ENCODE data around the gene HDGFL2. TPM values are rescaled to one million over a fixed set of nuclear protein-coding genes. Genes with fewer than 3 reads are reported as not detected.

The HDGFL2 gene
- total and polyA plus RNA-seq, 2 donors: 26.2 to 36.9 TPM

- H3K4me3 ChIP-seq (ENCODE audit: low read length in 2 of 2): no peak overlapping the region
- no peak for DNase-seq (ENCODE audit: low read depth in 6 of 9, low spot score in 9 of 9)
- no peaks in the 10 kb centered on the region for H3K9me3 ChIP-seq (ENCODE audit: control insufficient read depth in 2 of 2, insufficient read depth in 1 of 2, low read length in 1 of 2)
- peak overlapping the region in 1 of 2 donors; percentile 0 for H3K27ac ChIP-seq (ENCODE audit: low read depth in 1 of 2, low read length in 1 of 2)
- 93% methylated on average over 24 of the region's 24 CpGs for WGBS
- H3K4me1 ChIP-seq (ENCODE audit: control insufficient read depth in 2 of 2, insufficient read depth in 2 of 2, low read length in 2 of 2): no peaks in the 10 kb centered on the region
- peaks cover 85 to 93% of the 10 kb centered on the region in 2 donors for H3K36me3 ChIP-seq (ENCODE audit: control insufficient read depth in 2 of 2, insufficient read depth in 2 of 2, low read length in 1 of 2)
- no peaks in the 10 kb centered on the region for H3K27me3 ChIP-seq (ENCODE audit: control insufficient read depth in 2 of 2, insufficient read depth in 1 of 2, low read length in 1 of 2)
These were observed 23.0 kb upstream of the HDGFL2 start for GRCh38 chr19:4449022-4449638.

- H3K36me3 ChIP-seq (ENCODE audit: control insufficient read depth in 2 of 2, insufficient read depth in 2 of 2, low read length in 1 of 2): peaks cover 81 to 93% of the 10 kb centered on the region in 2 donors
- H3K27ac ChIP-seq (ENCODE audit: low read depth in 1 of 2, low read length in 1 of 2): no peak overlapping the region
- DNase-seq (ENCODE audit: low read depth in 6 of 9, low spot score in 9 of 9): no peak
- H3K4me3 ChIP-seq (ENCODE audit: low read length in 2 of 2): no peak overlapping the region
- no peaks in the 10 kb centered on the region for H3K27me3 ChIP-seq (ENCODE audit: control insufficient read depth in 2 of 2, insufficient read depth in 1 of 2, low read length in 1 of 2)
- H3K9me3 ChIP-seq (ENCODE audit: control insufficient read depth in 2 of 2, insufficient read depth in 1 of 2, low read length in 1 of 2): no peaks in the 10 kb centered on the region
- no peaks in the 10 kb centered on the region for H3K4me1 ChIP-seq (ENCODE audit: control insufficient read depth in 2 of 2, insufficient read depth in 2 of 2, low read length in 2 of 2)
- WGBS: 97% methylated on average over 9 of the region's 9 CpGs
These were observed 22.5 kb upstream of the HDGFL2 start for GRCh38 chr19:4449639-4450028.

GRCh38 chr19:4452230-4452990, 19.7 kb upstream of the HDGFL2 start:
- 97% methylated on average over 24 of the region's 24 CpGs for WGBS

GRCh38 chr19:4453232-4454179, 18.6 kb upstream of the HDGFL2 start:
- Histone ChIP-seq H3K36me3 (ENCODE audit: control insufficient read depth in 2 of 2, insufficient read depth in 2 of 2, low read length in 1 of 2) (peaks cover 42 to 57% of the 10 kb centered on the region in 2 donors), H3K27me3 (ENCODE audit: control insufficient read depth in 2 of 2, insufficient read depth in 1 of 2, low read length in 1 of 2) (no peaks in the 10 kb centered on the region), H3K27ac (ENCODE audit: low read depth in 1 of 2, low read length in 1 of 2) (no peak overlapping the region), H3K4me1 (ENCODE audit: control insufficient read depth in 2 of 2, insufficient read depth in 2 of 2, low read length in 2 of 2) (peaks cover 13 to 23% of the 10 kb centered on the region in 2 donors), H3K9me3 (ENCODE audit: control insufficient read depth in 2 of 2, insufficient read depth in 1 of 2, low read length in 1 of 2) (no peaks in the 10 kb centered on the region), H3K4me3 (ENCODE audit: low read length in 2 of 2) (no peak overlapping the region)
- DNase-seq (ENCODE audit: low read depth in 6 of 9, low spot score in 9 of 9): no peak
- 95% methylated on average over 34 of the region's 34 CpGs for WGBS

More at GRCh38 chr19:4452230-4452990, 19.7 kb upstream of the HDGFL2 start:
- Histone ChIP-seq H3K4me3 (ENCODE audit: low read length in 2 of 2) (no peak overlapping the region), H3K9me3 (ENCODE audit: control insufficient read depth in 2 of 2, insufficient read depth in 1 of 2, low read length in 1 of 2) (no peaks in the 10 kb centered on the region), H3K4me1 (ENCODE audit: control insufficient read depth in 2 of 2, insufficient read depth in 2 of 2, low read length in 2 of 2) (peaks cover 9 to 18% of the 10 kb centered on the region in 2 donors), H3K27ac (ENCODE audit: low read depth in 1 of 2, low read length in 1 of 2) (no peak overlapping the region), H3K27me3 (ENCODE audit: control insufficient read depth in 2 of 2, insufficient read depth in 1 of 2, low read length in 1 of 2) (no peaks in the 10 kb centered on the region), H3K36me3 (ENCODE audit: control insufficient read depth in 2 of 2, insufficient read depth in 2 of 2, low read length in 1 of 2) (peaks cover 53 to 68% of the 10 kb centered on the region in 2 donors)
- DNase-seq (ENCODE audit: low read depth in 6 of 9, low spot score in 9 of 9): no peak

DNA sequence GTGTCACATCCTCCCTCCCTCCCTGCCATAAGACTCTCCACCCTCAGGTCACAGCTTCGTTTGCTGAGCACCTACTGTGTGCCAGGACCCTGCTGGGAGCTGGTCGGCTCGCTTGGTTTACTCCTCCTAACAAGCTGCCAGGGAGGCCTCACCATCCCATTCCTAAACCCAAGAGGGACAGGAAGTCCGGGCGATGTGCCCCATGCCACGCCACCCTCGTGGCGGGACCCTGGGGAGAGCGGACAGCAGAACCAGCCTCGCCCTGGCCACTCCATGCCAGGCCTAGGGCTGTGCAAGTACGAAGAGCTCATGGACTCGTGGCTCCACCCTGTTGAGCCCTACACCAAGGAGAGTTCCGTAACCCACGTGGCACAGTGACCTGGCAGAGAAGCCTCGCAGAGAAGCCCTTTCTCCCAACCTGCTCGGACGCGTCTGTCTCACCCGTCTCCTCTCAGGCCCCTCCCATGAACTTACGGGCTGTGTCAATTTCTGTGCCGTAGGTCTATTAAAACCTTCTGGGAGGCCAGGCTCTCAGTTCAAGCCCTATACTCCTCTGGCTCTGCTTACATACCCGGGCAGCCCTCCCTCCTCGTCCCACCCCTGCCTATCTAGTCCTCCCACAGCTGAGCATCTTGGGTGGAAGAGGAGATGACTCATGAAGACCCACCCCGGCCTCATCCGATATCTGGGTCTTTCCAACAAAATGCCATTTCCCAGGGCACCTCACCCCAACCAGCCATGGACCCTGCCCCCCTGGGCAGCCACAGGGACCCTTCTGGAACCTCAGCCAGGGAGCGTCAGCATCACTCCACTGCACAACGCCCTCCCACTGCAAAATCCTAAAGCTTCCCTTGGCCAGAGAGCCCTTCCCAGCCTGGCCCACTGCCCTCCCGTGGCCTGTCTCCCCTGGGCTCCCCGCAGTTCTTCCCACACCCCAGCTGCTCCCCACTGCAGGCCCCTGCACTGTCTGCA, 17.1 kb upstream of the HDGFL2 start:
- no peaks in the 10 kb centered on the region for H3K27me3 ChIP-seq (ENCODE audit: control insufficient read depth in 2 of 2, insufficient read depth in 1 of 2, low read length in 1 of 2)
- peak overlapping the region; percentile 32 to 46 for H3K27ac ChIP-seq (ENCODE audit: low read depth in 1 of 2, low read length in 1 of 2)
- H3K36me3 ChIP-seq (ENCODE audit: control insufficient read depth in 2 of 2, insufficient read depth in 2 of 2, low read length in 1 of 2): peaks cover 30 to 45% of the 10 kb centered on the region in 2 donors
- H3K4me1 ChIP-seq (ENCODE audit: control insufficient read depth in 2 of 2, insufficient read depth in 2 of 2, low read length in 2 of 2): peaks cover 13 to 23% of the 10 kb centered on the region in 2 donors
- no peaks in the 10 kb centered on the region for H3K9me3 ChIP-seq (ENCODE audit: control insufficient read depth in 2 of 2, insufficient read depth in 1 of 2, low read length in 1 of 2)
- WGBS: 94% methylated on average over 29 of the region's 29 CpGs
- no peak overlapping the region for H3K4me3 ChIP-seq (ENCODE audit: low read length in 2 of 2)
- no peak for DNase-seq (ENCODE audit: low read depth in 6 of 9, low spot score in 9 of 9)

DNA sequence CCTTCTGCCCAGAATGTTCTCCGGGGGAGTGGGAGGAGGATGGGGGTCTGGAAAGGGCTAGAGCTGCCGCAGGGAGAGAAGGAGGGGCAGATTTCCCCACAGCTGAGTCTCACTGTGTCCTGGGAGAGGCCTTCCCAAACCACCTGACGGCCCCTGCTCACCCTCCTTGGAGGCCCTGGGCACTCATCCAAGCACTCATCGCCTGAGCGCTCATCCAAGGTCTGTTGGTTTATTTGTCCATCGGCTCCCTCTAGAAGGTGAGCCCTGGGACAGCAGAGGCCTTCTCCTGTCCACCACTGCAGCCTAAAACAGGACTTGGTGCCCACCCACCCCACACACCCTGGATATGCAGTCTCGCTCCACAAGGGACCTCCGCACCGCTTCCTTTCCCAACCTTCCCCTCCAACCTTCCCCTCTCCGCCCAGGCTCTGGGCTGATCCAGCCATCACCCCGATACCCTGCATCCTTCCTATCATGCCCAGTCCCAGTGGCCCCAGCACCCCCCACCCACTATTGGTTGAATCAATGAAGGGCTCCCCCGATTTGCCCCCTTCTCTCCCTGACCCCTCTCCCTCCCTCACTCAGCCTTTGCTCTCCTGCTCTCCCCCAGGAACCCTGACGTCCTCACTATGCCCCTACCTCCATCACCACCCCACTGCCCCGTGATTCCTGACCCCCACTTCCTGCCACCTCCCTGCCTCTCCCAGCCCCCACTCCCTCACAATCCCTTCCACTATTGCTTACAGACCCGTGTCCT, 16.2 kb upstream of the HDGFL2 start:
- Histone ChIP-seq H3K27me3 (ENCODE audit: control insufficient read depth in 2 of 2, insufficient read depth in 1 of 2, low read length in 1 of 2) (no peaks in the 10 kb centered on the region), H3K27ac (ENCODE audit: low read depth in 1 of 2, low read length in 1 of 2) (peak overlapping the region in 1 of 2 donors; percentile 74), H3K9me3 (ENCODE audit: control insufficient read depth in 2 of 2, insufficient read depth in 1 of 2, low read length in 1 of 2) (no peaks in the 10 kb centered on the region), H3K4me1 (ENCODE audit: control insufficient read depth in 2 of 2, insufficient read depth in 2 of 2, low read length in 2 of 2) (peaks cover 13 to 23% of the 10 kb centered on the region in 2 donors), H3K36me3 (ENCODE audit: control insufficient read depth in 2 of 2, insufficient read depth in 2 of 2, low read length in 1 of 2) (peaks cover 26 to 40% of the 10 kb centered on the region in 2 donors), H3K4me3 (ENCODE audit: low read length in 2 of 2) (peak overlapping the region; percentile 58 to 95)
- 77% methylated on average over 15 of the region's 15 CpGs for WGBS
- no peak for DNase-seq (ENCODE audit: low read depth in 6 of 9, low spot score in 9 of 9)

DNA sequence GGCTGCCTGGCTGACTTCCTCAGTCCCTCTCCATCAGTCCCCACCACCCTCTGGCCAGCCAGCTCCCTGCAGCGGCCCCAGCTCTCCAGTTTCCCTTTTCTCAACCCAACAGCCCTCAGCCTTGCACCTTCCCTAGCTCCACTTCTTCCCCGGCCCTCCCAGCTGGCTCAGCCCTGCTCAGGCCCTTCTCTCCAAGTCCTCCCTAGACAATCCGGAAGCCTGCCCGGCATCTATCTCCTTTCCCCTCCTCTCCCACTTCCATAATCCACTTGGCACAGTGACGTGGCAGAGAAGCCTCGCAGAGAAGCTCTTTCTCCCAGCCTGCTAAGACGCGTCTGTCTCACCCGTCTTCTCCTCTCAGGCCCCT, 15.6 kb upstream of the HDGFL2 start:
- no peaks in the 10 kb centered on the region for H3K27me3 ChIP-seq (ENCODE audit: control insufficient read depth in 2 of 2, insufficient read depth in 1 of 2, low read length in 1 of 2)
- H3K4me1 ChIP-seq (ENCODE audit: control insufficient read depth in 2 of 2, insufficient read depth in 2 of 2, low read length in 2 of 2): peaks cover 13 to 23% of the 10 kb centered on the region in 2 donors
- H3K36me3 ChIP-seq (ENCODE audit: control insufficient read depth in 2 of 2, insufficient read depth in 2 of 2, low read length in 1 of 2): peaks cover 22 to 35% of the 10 kb centered on the region in 2 donors
- WGBS: 9% methylated on average over 9 of the region's 9 CpGs
- peak overlapping the region; percentile 53 to 74 for H3K27ac ChIP-seq (ENCODE audit: low read depth in 1 of 2, low read length in 1 of 2)
- no peak for DNase-seq (ENCODE audit: low read depth in 6 of 9, low spot score in 9 of 9)
- no peaks in the 10 kb centered on the region for H3K9me3 ChIP-seq (ENCODE audit: control insufficient read depth in 2 of 2, insufficient read depth in 1 of 2, low read length in 1 of 2)
- H3K4me3 ChIP-seq (ENCODE audit: low read length in 2 of 2): peak overlapping the region; percentile 58 to 95
